Measurements from ENCODE around the gene CCL19. TPM values are rescaled to one million over a fixed set of nuclear protein-coding genes. Genes with fewer than 3 reads are reported as not detected.

Gene CCL19
- total RNA-seq, 2 experiments from 2014 or later = not detected

DNA sequence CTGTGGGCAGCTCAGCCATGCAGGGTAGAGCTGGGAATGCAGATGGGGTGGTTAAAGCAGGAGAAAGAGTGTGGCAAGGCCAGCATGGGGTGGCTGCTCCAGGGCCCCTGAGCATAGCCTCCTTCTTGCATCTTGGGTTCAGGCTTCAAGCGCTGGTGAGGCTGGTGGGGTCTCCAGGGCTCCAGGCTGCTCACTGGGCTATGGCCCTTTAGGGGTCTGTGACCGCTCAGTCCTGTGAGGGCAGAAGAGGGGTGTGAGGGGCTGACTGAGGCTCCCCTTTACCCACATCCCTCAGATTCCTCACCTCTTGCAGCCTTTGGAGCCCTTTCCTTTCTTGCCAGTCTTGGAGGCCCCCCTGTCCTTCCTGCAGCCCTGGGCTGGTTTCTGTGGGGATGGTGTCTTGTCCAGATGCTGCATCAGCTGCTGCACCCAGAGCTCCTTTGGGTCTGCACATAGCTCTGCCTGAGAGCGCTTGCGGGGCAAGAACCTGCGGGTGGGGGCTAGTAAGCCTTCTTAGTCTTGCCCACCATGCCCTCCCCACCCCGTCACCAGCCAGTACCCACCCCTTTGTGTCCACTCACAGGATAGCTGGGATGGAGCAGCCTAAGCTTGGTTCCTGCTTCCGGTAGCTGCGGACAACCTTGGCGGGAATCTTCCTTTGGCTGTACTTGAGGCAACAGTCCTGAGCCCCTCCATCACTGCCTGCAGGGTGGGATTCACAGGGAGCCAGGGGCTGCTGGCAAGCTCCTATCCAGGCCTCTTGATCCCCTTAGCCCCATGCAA lies 18.3 kb upstream of the CCL19 start:
- ATAC-seq = no peak
- no peak overlapping the region for H3K4me3 Mint-ChIP-seq
- H3K27ac Mint-ChIP-seq = no peak overlapping the region
- ChIA-PET CTCF (interaction anchor here (1.4 kb wide), 1 partner anchor 305 kb away, joined by 6 read pairs; no protein-coding TSS in a partner anchor), POLR2A (no interaction called here)
- TF ChIP-seq CTCF (IDR thresholded peaks at IDR 0.05) = no peak
- H3K36me3 Mint-ChIP-seq (ENCODE audit: low read depth) = no peaks in the 10 kb centered on the region
- no peaks in the 10 kb centered on the region for H3K9me3 Mint-ChIP-seq
- peaks cover 6% of the 10 kb centered on the region for H3K27me3 Mint-ChIP-seq
- intact Hi-C loops (cut with micrococcal nuclease) = no loop called here
- H3K4me1 Mint-ChIP-seq (ENCODE audit: low read depth) = no peaks in the 10 kb centered on the region
- no peak for DNase-seq

DNA sequence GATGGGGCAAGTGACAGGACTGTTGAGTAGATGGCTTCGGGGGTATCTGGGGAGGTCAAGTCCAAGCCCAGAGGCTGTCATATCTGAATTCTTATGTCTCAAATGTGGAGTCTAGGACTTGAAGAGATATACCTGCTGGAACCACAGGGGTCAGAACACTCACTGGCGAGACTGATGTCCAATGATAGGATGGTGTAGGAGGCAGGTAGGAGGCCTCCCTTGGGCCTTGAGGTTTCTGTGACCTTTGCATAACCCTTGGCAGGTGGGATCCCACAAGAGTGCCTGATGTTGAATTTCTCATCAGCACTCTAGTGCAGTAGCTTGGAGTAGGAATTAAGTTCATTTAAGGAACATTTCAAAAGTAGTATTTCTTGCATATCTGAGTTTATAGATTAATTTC lies 16.1 kb upstream of the CCL19 start:
- TF ChIP-seq CTCF (IDR thresholded peaks at IDR 0.05) = no peak
- DNase-seq = no peak
- no peaks in the 10 kb centered on the region for H3K4me1 Mint-ChIP-seq (ENCODE audit: low read depth)
- ATAC-seq = no peak
- ChIA-PET POLR2A (no interaction called here), CTCF (no interaction called here)
- H3K27ac Mint-ChIP-seq = no peak overlapping the region
- no peaks in the 10 kb centered on the region for H3K36me3 Mint-ChIP-seq (ENCODE audit: low read depth)
- H3K9me3 Mint-ChIP-seq = no peaks in the 10 kb centered on the region
- intact Hi-C loops (cut with micrococcal nuclease) = no loop called here
- no peaks in the 10 kb centered on the region for H3K27me3 Mint-ChIP-seq
- H3K4me3 Mint-ChIP-seq = no peak overlapping the region

- ATAC-seq (peak; percentile 82), DNase-seq (peak; percentile 88)
- POLR2A ChIA-PET = interaction anchor here (0.7 to 1.0 kb wide), 3 partner anchors 16 to 76 kb away, joined by 3 to 5 read pairs (median 3); no protein-coding TSS in a partner anchor
- peak overlapping the region; percentile 16 for H3K27ac Mint-ChIP-seq
- TF ChIP-seq CTCF (IDR thresholded peaks at IDR 0.05) = peak; percentile 97
- intact Hi-C loops (cut with micrococcal nuclease) = no loop called here
- H3K4me1 Mint-ChIP-seq (ENCODE audit: low read depth) = peaks cover 6% of the 10 kb centered on the region
- H3K9me3 Mint-ChIP-seq = no peaks in the 10 kb centered on the region
- peaks cover 12% of the 10 kb centered on the region for H3K27me3 Mint-ChIP-seq
- CTCF ChIA-PET = interaction anchor here (0.5 to 5.9 kb wide), 62 partner anchors 9 to 696 kb away, joined by 3 to 56 read pairs (median 4); partner anchors contain the start of genes CCL19, CCL27, DCTN3 and GALT
- H3K4me3 Mint-ChIP-seq = peak overlapping the region; percentile 69
- H3K36me3 Mint-ChIP-seq (ENCODE audit: low read depth) = no peaks in the 10 kb centered on the region
Observed at GRCh38 chr9:34701769-34702736, 11.0 kb upstream of the CCL19 start.

DNA sequence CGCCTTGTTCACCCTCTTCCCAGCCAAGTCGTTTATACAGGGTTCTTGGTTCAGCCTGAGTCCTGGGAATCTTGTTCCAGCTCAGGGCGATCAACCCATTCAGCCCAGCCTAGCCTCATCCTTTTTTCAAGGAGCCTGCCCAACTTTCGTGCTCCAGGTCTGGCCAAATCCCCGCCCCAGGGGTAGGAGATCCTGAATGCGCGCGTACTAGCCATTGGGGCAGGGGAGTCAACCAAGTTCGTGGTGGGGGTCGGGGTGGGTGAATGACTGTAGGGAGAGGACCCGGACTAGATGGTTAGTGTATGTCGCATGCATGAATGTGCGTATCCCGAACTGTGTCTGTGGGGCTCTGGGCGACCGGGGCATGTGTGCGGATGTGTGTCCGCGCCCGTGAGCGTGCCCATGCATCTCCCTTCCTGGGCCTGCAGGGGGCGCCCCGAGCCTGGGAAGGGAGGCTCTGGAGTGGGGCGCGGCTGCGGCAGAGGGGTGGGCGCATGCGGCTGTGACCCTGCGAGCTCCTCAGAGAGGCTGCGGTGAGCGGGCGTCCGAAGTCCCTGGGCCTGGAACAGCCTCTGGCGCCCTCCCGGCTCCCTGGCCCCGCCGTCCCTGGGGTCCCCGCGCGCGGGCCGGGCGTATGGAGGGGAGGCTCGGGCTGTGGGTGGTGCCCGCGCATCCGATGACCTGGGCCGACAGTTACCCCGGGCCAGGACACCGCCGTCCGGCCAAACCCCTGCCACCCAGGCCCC lies 10.1 kb upstream of the CCL19 start:
- Mint-ChIP-seq H3K27me3 (peaks cover 12% of the 10 kb centered on the region), H3K36me3 (ENCODE audit: low read depth) (no peaks in the 10 kb centered on the region), H3K27ac (peak overlapping the region; percentile 32), H3K4me3 (peak overlapping the region; percentile 69), H3K4me1 (ENCODE audit: low read depth) (peaks cover 6% of the 10 kb centered on the region), H3K9me3 (no peaks in the 10 kb centered on the region)
- intact Hi-C loops (cut with micrococcal nuclease) = no loop called here
- peak; percentile 80 for TF ChIP-seq CTCF (IDR thresholded peaks at IDR 0.05)
- CTCF ChIA-PET = interaction anchor here (0.6 to 5.9 kb wide), 17 partner anchors 9 to 771 kb away, joined by 3 to 56 read pairs (median 17); partner anchors contain the start of genes CCL19, CCL27, GALT and SIGMAR1
- peak; percentile 93 for ATAC-seq
- POLR2A ChIA-PET = no interaction called here
- DNase-seq = peak; percentile 84

Data from activated CD8-positive, alpha-beta T cell treated with anti-CD3 and anti-CD28 coated beads for 36 hours (primary cell).